ENCODE data around the gene WDR7. TPM values are rescaled to one million over a fixed set of nuclear protein-coding genes. Genes with fewer than 3 reads are reported as not detected.

WDR7 gene
- total and polyA plus RNA-seq, 12 donors: 3.1 to 32.6 (median 28.0) TPM

DNA sequence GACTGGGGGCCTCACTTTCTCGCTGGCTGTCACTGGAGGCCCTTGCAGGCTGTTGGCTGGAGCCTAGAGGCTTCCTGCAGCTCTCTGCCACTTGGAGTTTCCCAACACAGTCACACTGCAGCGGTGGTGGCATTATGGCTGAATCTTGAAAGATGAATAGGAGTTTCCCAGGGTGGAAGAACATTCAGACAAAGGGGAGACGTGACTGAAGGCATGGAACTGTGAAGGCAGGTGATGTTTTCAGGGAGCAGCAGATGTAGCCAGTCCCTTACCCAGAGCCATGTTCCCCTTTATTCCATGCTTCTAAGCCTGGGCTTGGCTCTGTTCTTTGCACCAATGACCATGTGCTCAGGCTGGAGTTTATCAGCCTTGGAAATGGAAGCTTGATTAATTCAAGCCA lies 389.0 kb downstream of the WDR7 start:
- intact Hi-C loops (cut with DNase I): no loop called here
- H3K4me3 ChIP-seq: no peak overlapping the region
- no peaks in the 10 kb centered on the region for H3K27me3 ChIP-seq
- no peak overlapping the region for H3K27ac ChIP-seq
- no peak for DNase-seq
- H3K36me3 ChIP-seq: no peaks in the 10 kb centered on the region
- H3K9me3 ChIP-seq: peaks cover 0 to 10% (median 0%) of the 10 kb centered on the region in 11 donors
- H3K4me1 ChIP-seq: no peaks in the 10 kb centered on the region
- TF ChIP-seq, protein P1, sequence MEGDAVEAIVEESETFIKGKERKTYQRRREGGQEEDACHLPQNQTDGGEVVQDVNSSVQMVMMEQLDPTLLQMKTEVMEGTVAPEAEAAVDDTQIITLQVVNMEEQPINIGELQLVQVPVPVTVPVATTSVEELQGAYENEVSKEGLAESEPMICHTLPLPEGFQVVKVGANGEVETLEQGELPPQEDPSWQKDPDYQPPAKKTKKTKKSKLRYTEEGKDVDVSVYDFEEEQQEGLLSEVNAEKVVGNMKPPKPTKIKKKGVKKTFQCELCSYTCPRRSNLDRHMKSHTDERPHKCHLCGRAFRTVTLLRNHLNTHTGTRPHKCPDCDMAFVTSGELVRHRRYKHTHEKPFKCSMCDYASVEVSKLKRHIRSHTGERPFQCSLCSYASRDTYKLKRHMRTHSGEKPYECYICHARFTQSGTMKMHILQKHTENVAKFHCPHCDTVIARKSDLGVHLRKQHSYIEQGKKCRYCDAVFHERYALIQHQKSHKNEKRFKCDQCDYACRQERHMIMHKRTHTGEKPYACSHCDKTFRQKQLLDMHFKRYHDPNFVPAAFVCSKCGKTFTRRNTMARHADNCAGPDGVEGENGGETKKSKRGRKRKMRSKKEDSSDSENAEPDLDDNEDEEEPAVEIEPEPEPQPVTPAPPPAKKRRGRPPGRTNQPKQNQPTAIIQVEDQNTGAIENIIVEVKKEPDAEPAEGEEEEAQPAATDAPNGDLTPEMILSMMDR (IDR thresholded peaks at IDR 0.05): no peak
- ATAC-seq: no peak
- 56 to 60% methylated on average over 3 of the region's 3 CpGs for WGBS, 2 donors

DNA sequence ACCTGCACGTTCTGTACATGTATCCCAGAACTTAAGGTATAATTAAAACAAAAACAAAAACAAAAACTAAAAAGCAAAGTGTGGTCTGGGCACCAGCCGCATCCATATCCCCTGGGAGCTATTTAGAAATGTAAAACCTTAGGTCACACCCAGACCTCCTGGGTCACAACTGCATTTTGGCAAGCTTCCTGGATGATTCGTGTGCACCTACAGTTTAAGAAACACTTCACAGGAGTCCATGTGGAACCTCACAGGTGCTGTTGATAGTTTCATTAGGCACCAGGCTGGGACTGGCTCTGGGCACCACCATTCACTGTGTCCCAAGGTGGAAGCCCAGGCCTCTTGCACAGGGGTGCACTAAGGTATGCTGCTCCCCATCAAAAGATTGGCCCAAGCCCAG lies 392.1 kb downstream of the WDR7 start:
- no peaks in the 10 kb centered on the region for H3K36me3 ChIP-seq
- DNase-seq (no peak), ATAC-seq (no peak)
- H3K27ac ChIP-seq: no peak overlapping the region
- peaks cover 0 to 27% (median 9%) of the 10 kb centered on the region in 11 donors for H3K9me3 ChIP-seq
- TF ChIP-seq, protein P1 (IDR thresholded peaks at IDR 0.05): no peak
- no peaks in the 10 kb centered on the region for H3K4me1 ChIP-seq
- no peaks in the 10 kb centered on the region for H3K27me3 ChIP-seq
- intact Hi-C loops (cut with DNase I): no loop called here
- 88 to 89% methylated on average over 3 of the region's 3 CpGs for WGBS, 2 donors
- no peak overlapping the region for H3K4me3 ChIP-seq

DNA sequence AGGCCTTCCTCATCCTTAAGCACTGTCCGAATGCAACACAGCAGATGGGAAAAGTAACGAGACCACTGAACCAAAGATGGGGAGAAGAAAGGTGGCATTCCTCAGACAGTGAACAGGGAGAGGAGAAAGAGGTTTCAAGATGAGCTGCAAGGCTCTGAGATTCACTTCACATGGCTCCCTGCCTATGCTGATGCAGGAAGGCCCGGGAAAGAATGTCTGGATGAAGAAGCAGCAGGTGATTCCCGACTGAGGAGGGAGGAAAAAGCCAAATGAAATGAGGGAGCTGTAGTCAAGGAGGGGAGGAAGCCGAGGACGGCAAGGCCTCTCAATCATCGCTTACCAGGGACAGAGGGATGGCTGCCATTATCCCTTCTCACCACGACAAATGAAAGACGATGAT lies 397.2 kb downstream of the WDR7 start:
- intact Hi-C loops (cut with DNase I): no loop called here
- H3K4me1 ChIP-seq: no peaks in the 10 kb centered on the region
- no peak overlapping the region for H3K27ac ChIP-seq
- H3K27me3 ChIP-seq: no peaks in the 10 kb centered on the region
- TF ChIP-seq, protein P1 (IDR thresholded peaks at IDR 0.05): no peak
- WGBS, 2 donors: 46 to 60% methylated on average over 9 of the region's 9 CpGs
- ATAC-seq (no peak), DNase-seq (no peak)
- peaks cover 0 to 27% (median 9%) of the 10 kb centered on the region in 11 donors for H3K9me3 ChIP-seq
- H3K4me3 ChIP-seq: no peak overlapping the region
- no peaks in the 10 kb centered on the region for H3K36me3 ChIP-seq

DNA sequence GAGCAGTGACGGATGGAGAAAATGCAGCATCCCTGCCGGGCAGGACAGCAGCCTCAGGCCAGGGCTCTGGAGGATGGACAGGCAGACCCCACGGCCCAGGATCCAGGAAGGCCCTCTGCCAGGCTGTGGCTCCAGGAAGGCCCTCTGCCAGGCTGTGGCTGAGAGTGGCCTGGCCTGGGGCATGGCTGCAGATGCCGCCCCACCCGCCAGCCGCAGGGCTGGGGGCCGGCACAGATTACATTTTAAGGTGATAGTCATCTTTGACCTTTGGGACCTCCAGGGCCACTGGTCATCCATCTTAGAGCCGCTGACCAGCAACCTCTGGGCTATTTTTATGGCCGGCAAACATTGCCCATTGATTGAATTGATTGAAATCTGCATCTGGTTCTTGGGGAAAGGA lies 397.7 kb downstream of the WDR7 start:
- Histone ChIP-seq H3K9me3 (peaks cover 0 to 27% (median 9%) of the 10 kb centered on the region in 11 donors), H3K36me3 (no peaks in the 10 kb centered on the region), H3K4me1 (no peaks in the 10 kb centered on the region), H3K27ac (no peak overlapping the region), H3K27me3 (no peaks in the 10 kb centered on the region), H3K4me3 (no peak overlapping the region)
- intact Hi-C loops (cut with DNase I): no loop called here
- TF ChIP-seq, protein P1 (IDR thresholded peaks at IDR 0.05): no peak
- 59 to 66% methylated on average over 9 of the region's 9 CpGs for WGBS, 2 donors
- DNase-seq (no peak), ATAC-seq (no peak)
